Stimulated activated CD4-positive, alpha-beta T cell treated with anti-CD3 and anti-CD28 coated beads, Interleukin-15, amount 100 ng/mL, for 24 hours (primary cell): ENCODE results near the gene ACBD4.
A peak's percentile ranks its signal among the peaks of the same experiment; 100 is the strongest.

ENCODE experiments used
- DNase-seq: peaks from one replicate; pipeline ENCODE4 v3.0.0-alpha.2; 2020

Gene ACBD4

DNA sequence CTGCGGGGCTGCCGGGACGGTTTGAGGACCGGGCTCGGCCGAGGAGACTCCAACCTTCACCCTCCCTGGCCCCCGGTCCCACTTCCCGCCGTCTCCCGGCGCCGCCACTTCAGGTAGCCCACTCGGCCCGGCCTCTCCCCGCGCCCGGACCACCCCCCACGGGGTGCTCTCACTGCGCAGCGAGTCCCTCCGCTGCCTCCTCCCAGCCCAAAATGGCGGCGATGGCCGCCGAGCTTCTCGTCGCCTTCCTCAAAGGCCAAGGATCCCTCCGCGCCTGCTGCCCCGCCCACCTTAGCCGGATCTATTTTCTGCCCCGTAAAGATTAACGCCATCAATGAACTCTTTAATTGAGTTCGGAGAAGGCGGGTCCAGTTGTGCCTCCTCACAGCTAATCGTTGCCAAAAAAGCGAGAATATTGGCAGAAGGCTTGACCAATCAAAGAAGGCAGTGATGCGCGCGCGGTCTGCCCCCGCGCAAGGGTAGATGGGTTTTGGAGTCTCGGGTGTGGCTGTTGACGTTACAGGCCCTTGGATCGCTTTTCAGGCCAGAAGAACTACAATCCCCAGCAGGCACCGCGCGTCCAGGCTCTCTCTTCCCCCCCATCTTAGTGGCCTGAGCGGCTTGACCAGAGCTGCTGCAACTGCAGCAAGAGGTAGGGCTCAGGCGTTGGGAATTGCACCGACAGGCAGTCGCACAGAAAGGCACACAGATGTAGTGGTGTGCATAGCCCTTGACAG lies 26.0 kb downstream of the ACBD4 start, which contains the start of gene HEXIM2:
Gene HEXIM2 (plus strand): TSS at position 588 of the 737 bp plus-strand sequence. CDS start 919 bp downstream, outside the sequence.
- peak; percentile 97 for DNase-seq

- DNase-seq, result no peak
Observed at GRCh38 chr17:45162025-45162687, 26.7 kb downstream of the ACBD4 start.

DNA sequence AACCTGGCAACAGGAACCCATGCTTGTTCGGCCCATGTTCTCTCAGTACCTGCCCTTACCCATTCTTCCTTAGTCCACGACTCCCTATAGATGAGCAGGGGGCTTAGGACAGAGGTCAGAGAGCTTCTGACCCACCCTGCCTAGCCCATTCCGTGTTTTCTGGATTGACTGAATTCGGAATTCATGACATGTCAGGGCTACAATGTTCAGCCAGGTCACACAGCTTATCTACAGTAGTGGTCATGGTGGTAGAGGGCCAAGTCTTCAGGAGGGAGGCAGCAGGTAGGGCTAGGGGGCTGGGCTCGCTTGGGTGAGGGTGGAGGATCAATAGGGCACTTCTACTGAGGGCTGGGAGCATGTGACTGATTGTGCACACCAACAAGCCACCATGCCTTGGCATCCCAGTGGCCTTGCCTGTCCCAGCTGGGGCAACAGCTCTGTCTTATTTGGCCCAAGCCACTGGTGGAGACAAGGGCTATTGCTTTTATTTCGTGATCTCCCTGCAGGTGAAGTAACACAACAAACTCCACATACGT lies 29.3 kb downstream of the ACBD4 start:
- DNase-seq, result no peak

GRCh38 chr17:45168991-45169752 lies 33.7 kb downstream of the ACBD4 start:
- DNase-seq, result no peak

GRCh38 chr17:45170280-45170930 lies 34.9 kb downstream of the ACBD4 start:
- no peak for DNase-seq

DNA sequence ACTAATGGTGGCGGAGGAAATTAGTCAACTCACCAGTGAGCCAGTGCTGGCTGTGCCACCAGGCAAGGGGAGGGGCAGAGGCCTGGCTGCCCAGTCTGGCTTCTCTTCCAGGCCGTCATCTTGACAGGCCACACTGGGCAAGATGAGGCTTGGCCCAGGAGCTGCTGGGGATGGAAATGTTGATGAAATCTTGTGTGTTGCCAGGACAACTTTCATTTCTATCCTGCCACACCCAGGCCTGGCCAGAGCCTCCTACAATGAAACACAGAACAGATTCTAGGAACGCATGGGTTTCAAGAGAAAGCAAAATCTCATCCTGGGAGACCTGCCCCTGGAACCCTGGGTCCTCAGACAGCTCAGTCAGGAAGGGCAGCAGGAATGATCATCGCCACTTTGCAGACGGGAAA lies 35.4 kb downstream of the ACBD4 start:
- DNase-seq, result no peak

GRCh38 chr17:45171338-45172231 lies 36.1 kb downstream of the ACBD4 start:
- DNase-seq, result no peak

DNA sequence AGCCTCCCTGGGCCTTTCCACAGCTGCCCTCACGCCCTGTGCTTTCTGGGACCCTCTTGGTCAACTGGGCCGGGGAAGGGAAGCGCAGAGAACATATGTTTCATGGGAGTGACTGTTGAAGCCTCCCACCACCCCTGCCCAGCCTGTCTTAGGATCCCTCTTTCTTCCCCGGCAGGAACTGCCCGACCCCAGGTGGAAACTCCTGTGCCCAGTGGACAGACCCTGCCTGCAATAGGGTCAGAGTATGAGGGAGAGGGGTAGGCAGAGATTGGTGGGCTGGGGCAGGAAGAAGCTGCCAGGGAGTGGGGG lies 36.7 kb downstream of the ACBD4 start:
- no peak for DNase-seq

- DNase-seq, result peak; percentile 68
Observed at GRCh38 chr17:45172541-45173286, 37.2 kb downstream of the ACBD4 start.

GRCh38 chr17:45175759-45176115 lies 40.2 kb downstream of the ACBD4 start:
- DNase-seq, result no peak

DNA sequence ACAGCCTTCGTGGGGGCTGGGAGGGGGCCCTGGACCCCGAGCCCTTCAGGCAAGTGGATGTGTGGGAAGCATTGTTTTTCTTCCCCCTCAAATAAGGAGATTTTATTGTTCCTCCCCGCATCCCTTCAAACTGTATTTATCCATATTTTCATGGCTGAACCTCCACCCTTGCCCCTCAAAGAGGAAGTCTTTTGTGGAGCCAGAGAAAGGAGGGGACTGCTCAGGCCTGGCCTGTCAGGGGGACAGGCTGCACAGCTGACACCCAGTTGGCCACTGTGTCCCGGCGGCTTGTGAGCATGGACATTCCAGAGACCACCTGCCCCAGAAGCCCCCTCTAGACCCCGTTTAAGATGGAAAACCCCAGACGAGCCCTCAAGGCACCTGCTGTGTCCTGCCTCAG lies 42.1 kb downstream of the ACBD4 start:
- DNase-seq, result no peak

DNA sequence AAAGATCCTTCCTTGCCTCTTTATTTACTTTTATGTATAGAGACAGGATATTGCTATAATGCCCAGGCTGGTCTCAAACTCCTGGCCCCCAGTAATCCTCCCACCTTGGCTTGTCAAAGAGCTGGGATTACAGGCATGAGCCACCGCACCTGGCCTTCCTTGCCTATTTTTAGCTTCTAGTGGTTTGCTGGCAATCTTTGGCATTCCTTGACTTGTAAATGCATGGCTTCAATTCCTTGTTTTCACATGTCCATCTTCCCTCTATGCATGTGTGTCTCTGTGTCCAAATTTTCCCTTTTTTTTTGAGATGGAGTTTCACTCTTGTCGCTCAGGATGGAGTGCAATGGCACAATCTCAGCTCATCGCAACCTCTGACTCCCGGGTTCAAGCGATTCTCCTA lies 48.7 kb downstream of the ACBD4 start:
- DNase-seq, result no peak

- no peak for DNase-seq
Observed at GRCh38 chr17:45186801-45187354, 51.4 kb downstream of the ACBD4 start.

DNA sequence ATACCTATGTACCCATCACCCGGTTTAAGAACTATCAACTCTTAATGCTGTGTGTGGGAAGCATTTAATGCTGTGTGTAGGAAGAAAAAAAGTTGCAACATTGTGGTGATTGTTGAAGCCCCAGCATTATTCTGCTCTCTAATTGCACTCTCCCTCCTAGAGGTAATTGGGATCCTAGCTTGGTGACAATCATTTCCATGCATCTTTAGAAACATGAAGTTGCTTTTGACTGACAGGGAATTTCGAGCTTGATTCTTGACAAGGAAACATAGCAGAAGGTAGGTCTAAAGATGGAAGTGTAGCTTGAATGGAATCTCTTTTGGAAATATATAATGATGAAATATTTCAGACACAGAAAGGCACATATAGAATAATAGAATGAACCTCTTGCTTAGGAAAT lies 53.5 kb downstream of the ACBD4 start:
- no peak for DNase-seq

GRCh38 chr17:45190503-45191255 lies 55.2 kb downstream of the ACBD4 start:
- DNase-seq, result no peak
